Measurements from ENCODE around the gene ABHD1.

The ABHD1 gene

GRCh38 chr2:27135478-27135955 is 11.9 kb downstream of the ABHD1 start:
- no peak for DNase-seq (ENCODE audit: low read depth in 2 of 2)

GRCh38 chr2:27136751-27137150 is 13.1 kb downstream of the ABHD1 start:
- no peak for DNase-seq (ENCODE audit: low read depth in 2 of 2)

DNA sequence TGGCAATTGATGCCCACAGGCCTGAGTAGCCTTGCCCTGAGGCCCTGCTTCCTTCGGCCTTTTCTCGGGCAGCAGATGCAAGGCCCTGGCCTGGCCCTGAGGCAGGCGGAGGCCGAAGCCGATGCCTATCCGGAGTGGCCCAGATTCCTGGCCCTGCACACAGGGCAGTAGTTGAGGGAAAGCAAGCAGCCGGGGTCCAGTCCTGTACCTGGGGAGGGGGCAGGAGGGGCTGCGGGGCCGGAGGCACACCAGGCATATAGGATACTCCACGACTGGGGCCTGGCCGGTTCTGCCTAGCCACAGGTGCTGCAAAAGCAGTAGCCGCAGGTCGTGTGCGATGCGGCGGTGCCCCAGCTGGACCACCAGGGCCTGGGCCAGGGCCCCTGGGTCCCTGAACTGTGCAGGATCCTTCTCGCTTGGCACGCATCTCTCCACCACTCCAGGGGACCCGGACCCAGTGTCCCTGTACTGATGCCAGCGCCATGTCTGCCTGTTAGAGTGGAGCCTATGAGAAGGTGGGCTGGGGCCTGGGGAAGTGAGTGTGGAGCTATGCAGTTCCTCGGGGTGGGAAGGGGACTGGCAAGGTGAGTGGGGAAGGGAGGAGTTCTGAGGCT is 13.8 kb downstream of the ABHD1 start:
- no peak for DNase-seq (ENCODE audit: low read depth in 2 of 2)

DNA sequence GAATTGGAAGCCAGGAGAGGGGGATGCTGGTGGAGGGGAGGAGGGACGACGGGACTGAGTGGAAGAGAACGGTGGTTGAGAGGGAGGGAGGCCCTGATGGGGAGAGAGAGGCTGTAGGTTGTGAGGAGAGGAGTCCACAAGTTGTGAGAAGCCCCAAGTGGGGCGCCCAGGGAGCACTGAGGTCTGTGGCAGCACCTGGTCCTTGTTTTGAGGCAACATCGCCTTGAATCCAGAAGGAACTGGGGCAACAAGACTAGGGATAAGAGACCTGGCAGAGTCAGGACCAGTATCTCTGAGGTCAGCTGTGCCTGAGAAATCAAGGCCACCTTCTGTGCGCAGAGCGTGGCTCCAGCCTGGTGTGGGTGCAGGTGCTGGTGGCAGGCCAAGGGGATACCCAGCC is 14.5 kb downstream of the ABHD1 start:
- no peak for DNase-seq (ENCODE audit: low read depth in 2 of 2)

- DNase-seq (ENCODE audit: low read depth in 2 of 2): no peak
Measured at GRCh38 chr2:27139310-27139709, 15.7 kb downstream of the ABHD1 start, which contains the start of gene PRR30. Gene PRR30, minus strand, starts transcription at chr2:27139410. Its CDS starts 1,081 bp downstream, at chr2:27138329.

- DNase-seq (ENCODE audit: low read depth in 2 of 2): no peak
Measured at GRCh38 chr2:27143285-27143684, 19.7 kb downstream of the ABHD1 start.

DNA sequence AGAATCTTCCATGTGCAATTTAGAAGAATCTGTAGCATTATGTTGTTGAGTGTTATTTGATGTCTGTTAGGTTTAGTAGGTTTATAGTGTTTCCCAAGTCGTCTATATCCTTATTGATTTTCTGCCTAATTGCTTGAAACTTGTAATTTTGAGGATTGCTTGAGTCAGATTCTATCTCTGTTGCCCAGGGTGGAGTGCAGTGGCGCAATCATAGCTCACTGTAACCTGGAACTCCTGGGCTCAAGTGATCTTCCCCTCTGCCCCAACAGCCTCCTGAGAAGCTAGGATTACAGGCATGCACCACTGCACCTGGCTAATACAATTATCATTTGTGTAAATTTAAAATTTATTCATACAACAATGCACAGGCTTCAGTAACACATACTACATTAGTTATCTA is 22.1 kb downstream of the ABHD1 start:
- DNase-seq (ENCODE audit: low read depth in 2 of 2): no peak

- no peak for DNase-seq (ENCODE audit: low read depth in 2 of 2)
Measured at GRCh38 chr2:27147935-27148334, 24.3 kb downstream of the ABHD1 start.

DNA sequence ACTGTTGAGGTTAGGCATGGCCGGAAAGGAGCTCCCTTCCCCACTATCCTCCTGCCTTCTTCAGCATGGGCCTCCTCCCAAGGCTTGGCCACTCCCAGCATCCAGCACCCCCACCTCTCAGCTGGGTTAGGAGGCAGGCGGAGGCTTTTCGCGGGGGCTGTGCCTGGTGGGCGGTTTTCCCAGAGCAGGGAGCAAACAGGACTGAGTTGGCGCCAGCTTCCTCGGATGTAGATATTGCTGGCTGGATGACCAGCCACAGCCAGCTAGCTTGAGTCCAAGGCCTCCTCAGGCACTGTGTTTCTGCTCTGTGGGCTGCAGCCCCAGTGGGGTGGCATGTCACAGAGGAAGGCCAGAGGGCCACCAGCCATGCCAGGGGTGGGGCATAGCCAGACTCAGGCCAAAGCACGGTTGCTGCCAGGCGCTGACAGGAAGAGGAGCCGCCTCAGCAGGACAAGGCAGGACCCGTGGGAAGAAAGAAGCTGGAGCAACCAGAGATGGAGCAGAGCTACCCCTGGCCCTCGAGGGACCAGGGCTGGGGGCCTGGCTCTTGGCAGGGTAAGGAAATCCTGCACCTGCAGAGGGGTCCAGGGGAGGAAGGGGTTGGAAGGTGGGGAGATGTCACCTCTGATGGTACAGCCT is 25.3 kb downstream of the ABHD1 start, which contains the start of gene TCF23:
TCF23 (plus strand) TSS at position 204 of the 639 bp plus-strand sequence; CDS start at position 334, 130 bp downstream.
- no peak for DNase-seq (ENCODE audit: low read depth in 2 of 2)

- DNase-seq (ENCODE audit: low read depth in 2 of 2): no peak
Measured at GRCh38 chr2:27149570-27150405, 26.2 kb downstream of the ABHD1 start.

DNA sequence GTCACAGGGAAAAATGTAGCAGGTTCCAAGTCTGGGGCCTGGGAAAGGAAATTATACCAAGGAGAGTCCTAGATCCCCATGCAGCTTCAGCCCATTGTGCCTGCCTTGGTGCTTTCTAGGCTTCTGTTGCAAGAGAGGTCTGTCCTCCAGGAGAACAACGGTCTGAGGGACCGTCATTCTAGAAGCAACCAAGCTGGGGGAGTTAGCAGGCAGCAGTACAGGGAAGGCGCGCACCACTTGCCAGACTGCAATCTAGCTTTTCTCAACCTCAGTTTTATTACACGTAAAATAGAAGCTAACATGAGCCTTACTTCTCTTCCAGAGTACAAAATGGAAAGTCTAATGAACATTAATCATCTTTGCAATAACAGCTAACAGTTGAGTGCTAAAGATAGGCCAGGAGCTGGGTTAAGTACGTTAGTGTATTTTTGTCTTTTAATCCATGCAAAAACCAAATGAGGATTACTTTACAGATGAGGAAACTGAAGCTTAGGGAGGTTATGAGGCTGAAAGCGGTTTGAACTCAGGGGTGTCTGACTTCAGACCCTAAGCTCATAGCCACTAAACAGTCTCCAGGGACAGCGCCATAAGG is 27.1 kb downstream of the ABHD1 start:
- DNase-seq (ENCODE audit: low read depth in 2 of 2): no peak

GRCh38 chr2:27152102-27152795 is 28.6 kb downstream of the ABHD1 start:
- no peak for DNase-seq (ENCODE audit: low read depth in 2 of 2)

GRCh38 chr2:27152796-27153464 is 29.3 kb downstream of the ABHD1 start:
- no peak for DNase-seq (ENCODE audit: low read depth in 2 of 2)

GRCh38 chr2:27154488-27154887 is 30.9 kb downstream of the ABHD1 start:
- DNase-seq (ENCODE audit: low read depth in 2 of 2): no peak

DNA sequence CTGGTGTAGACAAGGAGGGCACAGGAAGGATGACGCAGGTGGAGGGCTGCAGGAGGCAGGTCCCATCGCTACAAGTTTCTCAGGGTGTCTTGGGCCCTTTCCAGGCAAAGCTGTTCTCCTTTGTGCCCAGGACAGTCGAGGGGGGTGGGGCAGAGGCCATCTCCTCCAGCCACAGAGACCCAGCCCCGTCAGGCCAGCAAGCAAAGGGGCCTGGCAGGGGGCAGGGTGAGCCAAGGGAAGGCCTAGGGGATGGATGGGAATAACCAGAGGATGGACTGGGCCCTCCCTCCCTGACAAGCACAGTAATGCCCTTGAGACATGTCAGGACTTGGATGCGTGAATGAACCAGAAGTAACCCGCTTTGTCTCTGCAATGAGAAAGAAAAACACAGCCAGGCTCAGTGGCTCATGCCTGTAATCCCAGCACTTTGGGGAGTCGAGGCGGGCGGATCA is 31.5 kb downstream of the ABHD1 start:
- no peak for DNase-seq (ENCODE audit: low read depth in 2 of 2)

DNA sequence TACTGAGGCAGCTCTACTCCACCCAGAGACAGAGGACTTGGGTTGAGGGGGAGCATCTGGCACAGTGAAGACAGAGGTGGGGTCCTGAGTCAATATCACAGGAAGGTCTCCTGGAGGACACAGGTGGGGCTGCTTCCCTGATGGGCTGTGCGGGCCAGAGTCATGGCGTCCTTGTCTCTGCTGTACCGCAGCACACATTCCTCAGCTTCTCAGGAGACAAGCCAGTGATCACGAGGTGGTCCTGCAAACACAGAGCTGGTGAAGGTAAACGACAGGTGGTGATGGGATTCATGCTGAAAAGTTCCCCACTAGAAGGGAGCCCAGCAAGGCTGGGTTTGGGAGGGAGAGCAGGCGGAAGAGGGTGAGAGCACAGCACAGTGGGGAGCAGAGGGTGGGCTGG is 34.9 kb downstream of the ABHD1 start:
- no peak for DNase-seq (ENCODE audit: low read depth in 2 of 2)

DNA sequence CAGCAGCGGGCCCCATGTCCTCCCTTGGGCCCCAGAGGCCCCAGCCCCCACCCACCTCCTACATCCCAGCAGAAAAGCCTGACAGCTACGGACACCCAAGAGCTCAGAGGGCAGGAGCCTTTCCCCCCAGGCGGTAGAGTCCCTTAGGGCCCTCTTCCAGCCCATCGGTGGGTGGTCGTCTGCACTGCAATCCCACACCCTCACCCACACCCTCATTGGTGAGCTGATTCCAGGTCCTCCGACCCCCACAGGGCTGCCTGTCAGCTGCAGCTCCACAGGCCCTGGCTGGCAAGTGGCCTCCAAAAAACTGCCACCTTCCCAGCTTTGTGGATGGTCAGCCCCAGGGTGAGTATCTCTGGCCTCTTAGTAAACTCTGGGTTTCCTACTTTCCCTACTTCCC is 35.7 kb downstream of the ABHD1 start:
- DNase-seq (ENCODE audit: low read depth in 2 of 2): no peak

- no peak for DNase-seq (ENCODE audit: low read depth in 2 of 2)
Measured at GRCh38 chr2:27160191-27160590, 36.6 kb downstream of the ABHD1 start.

- DNase-seq (ENCODE audit: low read depth in 2 of 2): no peak
Measured at GRCh38 chr2:27162151-27163121, 38.8 kb downstream of the ABHD1 start.

Measured in fibroblast of skin of left quadriceps (primary cell).